Measurements from ENCODE around the gene IGFBP2. TPM values are rescaled to one million over a fixed set of nuclear protein-coding genes. Genes with fewer than 3 reads are reported as not detected.

The IGFBP2 gene
- total and polyA plus RNA-seq, 9 of the 15 experiments (the other 6 are each of a cell fraction or from before 2014, with no cell fraction given): 0.93 TPM; not detected in 8

- CTCF ChIA-PET (ENCODE audit: low intra/inter-chr PET ratio): interaction anchor here (0.5 kb wide), 1 partner anchor 23 kb away, joined by 3 read pairs; no protein-coding TSS in a partner anchor
Observed at GRCh38 chr2:216678813-216679657, 45.8 kb downstream of the IGFBP2 start.

More at GRCh38 chr2:216678813-216679657, 45.8 kb downstream of the IGFBP2 start:
- ATAC-seq: no peak
- Histone ChIP-seq H3K9me3 (replicated peaks; ENCODE audit: control insufficient read depth, insufficient read depth, low read depth, low read length) (no peaks in the 10 kb centered on the region), H3K4me2 (ENCODE audit: insufficient read depth, low read length) (no peak overlapping the region), H3K79me2 (ENCODE audit: control insufficient read depth, insufficient read depth, low read length) (no peaks in the 10 kb centered on the region), H3K36me3 (ENCODE audit: control insufficient read depth, insufficient read depth, low read length) (no peaks in the 10 kb centered on the region), H4K20me1 (replicated peaks; ENCODE audit: control insufficient read depth, insufficient read depth, low read length) (no peaks in the 10 kb centered on the region), H3K4me3 (no peak overlapping the region), H3K27me3 (ENCODE audit: control insufficient read depth in 2 of 2, insufficient read depth in 2 of 2, low read length in 2 of 2) (peaks cover 0 to 20% of the 10 kb centered on the region in 2 experiments; a peak in 2 of 5 replicates), H3K4me1 (replicated peaks in 1 of 2; ENCODE audit: control insufficient read depth in 2 of 2, insufficient read depth in 2 of 2, low read length in 2 of 2) (peaks cover 17% of the 10 kb centered on the region in 2 experiments), H2AFZ (ENCODE audit: low read depth, low read length) (no peak overlapping the region), H3K27ac (ENCODE audit: extremely low read depth, low read depth, low read length) (no peak overlapping the region), H3K9me1 (ENCODE audit: control insufficient read depth, insufficient read depth, low read length) (no peaks in the 10 kb centered on the region), H3K9ac (ENCODE audit: insufficient read depth in 1 of 2, low read depth in 2 of 2, low read length in 2 of 2) (no peak overlapping the region; a peak in 1 of 4 replicates)
- no TSS peak for BruUV-seq (replicated peaks)
- no peak for DNase-seq (ENCODE audit: extremely low read depth in 1 of 4, low spot score in 3 of 4)
- WGBS (ENCODE audit: insufficient coverage, low coverage, missing lambda C conversion rate): 54% methylated on average over 8 of the region's 21 CpGs
- in situ Hi-C loops (cut with MboI): loop anchor here (25.0 kb wide), 1 partner anchor 1033 kb away; no protein-coding TSS in a partner anchor
- intact Hi-C loops (cut with micrococcal nuclease): no loop called here
- FAIRE-seq: no peak
- POLR2A ChIA-PET: interaction anchor here (0.6 kb wide), 1 partner anchor 640 kb away, joined by 4 read pairs; no protein-coding TSS in a partner anchor
- TF ChIP-seq SNRNP70 (optimal IDR thresholded peaks at IDR 0.05; ENCODE audit: low read depth, low read length) (no peak), SAFB (IDR thresholded peaks at IDR 0.05; ENCODE audit: borderline replicate concordance, low read depth, low read length) (no peak), ZFP36 (IDR thresholded peaks at IDR 0.05; ENCODE audit: low read depth, low read length, partially characterized antibody) (peak; percentile 58), ATF2 (CRISPR knock-in tag; IDR thresholded peaks at IDR 0.05) (no peak), DACH1 (IDR thresholded peaks at IDR 0.05; ENCODE audit: partially characterized antibody) (no peak)
